Activated B cell treated with CpG ODN at 0.5 μM for 24 hours (primary cell): ENCODE results near the gene PRRC2B. TPM values are rescaled to one million over a fixed set of nuclear protein-coding genes. Genes with fewer than 3 reads are reported as not detected.

ENCODE experiments used
- ATAC-seq: fragments of 200-7000 bp; cut with Tn5 transposase; one replicate; pipeline ENCODE4 v1.10.0; 2021; ENCODE audit warnings: low read depth, mild to moderate bottlenecking, moderate library complexity
- CTCF ChIA-PET: fragments of 350-600 bp; sonication (Branson Sonifier 250); formaldehyde crosslinking; loops from one replicate; lab custom pipeline; 2021; ENCODE audit warnings: antibody characterized with exemption; lab: Charles Lee
- POLR2A ChIA-PET: fragments of 350-600 bp; sonication (Branson Sonifier 250); formaldehyde crosslinking; loops from one replicate; lab custom pipeline; 2021; ENCODE audit warnings: antibody characterized with exemption; lab: Charles Lee
- DNase-seq: peaks from one replicate; pipeline ENCODE4 v3.0.0; 2022
- H3K27ac Mint-ChIP-seq: one replicate; pipeline ENCODE4 v1.8.0; 2020; ENCODE audit warnings: mixed read lengths
- H3K27me3 Mint-ChIP-seq: one replicate; pipeline ENCODE4 v1.8.0; 2021; ENCODE audit warnings: mixed read lengths
- H3K36me3 Mint-ChIP-seq: one replicate; pipeline ENCODE4 v1.8.0; 2021; ENCODE audit warnings: low read depth, mixed read lengths
- H3K4me1 Mint-ChIP-seq: one replicate; pipeline ENCODE4 v1.8.0; 2021; ENCODE audit warnings: mixed read lengths
- H3K4me3 Mint-ChIP-seq: one replicate; pipeline ENCODE4 v1.8.0; 2020; ENCODE audit warnings: mild to moderate bottlenecking, mixed read lengths
- H3K9me3 Mint-ChIP-seq: one replicate; pipeline ENCODE4 v1.8.0; 2020; ENCODE audit warnings: mixed read lengths
- intact Hi-C: fragments of 100-400 bp; cut with micrococcal nuclease; formaldehyde crosslinking; loops from one replicate; pipeline ENCODE4 v1.15.1; 2024
- total RNA-seq: library from RNA; stranded (reverse); gene quantifications from 2 replicates; pipeline ENCODE4 v1.2.3, GENCODE V29; 2022
- TF ChIP-seq, protein P1 (sequence below): fragments of 200-600 bp; IDR thresholded peaks from one replicate; pipeline ENCODE4 v1.8.0; 2022; ENCODE audit warnings: antibody characterized with exemption, mild to moderate bottlenecking

PRRC2B gene
- total RNA-seq, 1 donor from 2014 or later, result 206 TPM

- ChIA-PET CTCF (no interaction called here), POLR2A (no interaction called here)
- Mint-ChIP-seq H3K27ac (no peak overlapping the region), H3K36me3 (peaks cover 100% of the 10 kb centered on the region), H3K4me1 (no peaks in the 10 kb centered on the region), H3K4me3 (no peak overlapping the region), H3K27me3 (no peaks in the 10 kb centered on the region), H3K9me3 (no peaks in the 10 kb centered on the region)
- DNase-seq (no peak), ATAC-seq (no peak)
- TF ChIP-seq, protein P1, sequence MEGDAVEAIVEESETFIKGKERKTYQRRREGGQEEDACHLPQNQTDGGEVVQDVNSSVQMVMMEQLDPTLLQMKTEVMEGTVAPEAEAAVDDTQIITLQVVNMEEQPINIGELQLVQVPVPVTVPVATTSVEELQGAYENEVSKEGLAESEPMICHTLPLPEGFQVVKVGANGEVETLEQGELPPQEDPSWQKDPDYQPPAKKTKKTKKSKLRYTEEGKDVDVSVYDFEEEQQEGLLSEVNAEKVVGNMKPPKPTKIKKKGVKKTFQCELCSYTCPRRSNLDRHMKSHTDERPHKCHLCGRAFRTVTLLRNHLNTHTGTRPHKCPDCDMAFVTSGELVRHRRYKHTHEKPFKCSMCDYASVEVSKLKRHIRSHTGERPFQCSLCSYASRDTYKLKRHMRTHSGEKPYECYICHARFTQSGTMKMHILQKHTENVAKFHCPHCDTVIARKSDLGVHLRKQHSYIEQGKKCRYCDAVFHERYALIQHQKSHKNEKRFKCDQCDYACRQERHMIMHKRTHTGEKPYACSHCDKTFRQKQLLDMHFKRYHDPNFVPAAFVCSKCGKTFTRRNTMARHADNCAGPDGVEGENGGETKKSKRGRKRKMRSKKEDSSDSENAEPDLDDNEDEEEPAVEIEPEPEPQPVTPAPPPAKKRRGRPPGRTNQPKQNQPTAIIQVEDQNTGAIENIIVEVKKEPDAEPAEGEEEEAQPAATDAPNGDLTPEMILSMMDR, result no peak
- intact Hi-C loops, result no loop called here
Measured at GRCh38 chr9:131487621-131488031, 93.7 kb downstream of the PRRC2B start.

DNA sequence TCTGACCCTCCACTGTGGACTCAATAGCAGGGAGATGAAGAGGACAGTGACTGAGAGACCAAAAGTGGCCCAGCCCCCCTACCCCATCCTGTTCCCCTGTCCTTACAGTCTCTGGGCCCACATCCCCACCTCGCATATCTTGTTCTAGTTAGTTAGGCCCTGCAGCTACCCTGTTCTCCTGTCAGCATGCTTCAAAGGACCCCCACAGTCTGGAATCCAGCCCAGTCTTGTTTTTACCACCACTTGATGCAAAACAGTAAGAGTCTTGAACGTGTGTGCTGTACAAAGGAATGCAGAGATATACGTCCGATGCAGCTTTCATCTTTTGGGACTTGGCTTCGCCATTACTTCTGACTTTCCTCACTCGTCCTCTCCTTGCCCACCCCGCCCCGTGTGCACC lies 96.6 kb downstream of the PRRC2B start:
- CTCF ChIA-PET, result no interaction called here
- H3K36me3 Mint-ChIP-seq, result peaks cover 98% of the 10 kb centered on the region

GRCh38 chr9:131491001-131491710 lies 97.3 kb downstream of the PRRC2B start:
- CTCF ChIA-PET, result no interaction called here
- Mint-ChIP-seq H3K4me1 (no peaks in the 10 kb centered on the region), H3K9me3 (no peaks in the 10 kb centered on the region), H3K27me3 (no peaks in the 10 kb centered on the region), H3K36me3 (peaks cover 98% of the 10 kb centered on the region), H3K4me3 (no peak overlapping the region), H3K27ac (no peak overlapping the region)
- TF ChIP-seq, protein P1, result no peak
- intact Hi-C loops, result no loop called here
- POLR2A ChIA-PET, result no interaction called here
- DNase-seq, result no peak
- ATAC-seq, result no peak

More for the DNA sequence above, 96.6 kb downstream of the PRRC2B start:
- Mint-ChIP-seq H3K9me3 (no peaks in the 10 kb centered on the region), H3K27me3 (no peaks in the 10 kb centered on the region), H3K4me3 (no peak overlapping the region), H3K4me1 (no peaks in the 10 kb centered on the region), H3K27ac (no peak overlapping the region)
- TF ChIP-seq, protein P1, result no peak
- POLR2A ChIA-PET, result no interaction called here
- ATAC-seq (no peak), DNase-seq (no peak)
- intact Hi-C loops, result no loop called here

GRCh38 chr9:131492070-131492469 lies 98.2 kb downstream of the PRRC2B start:
- no peak for DNase-seq
- H3K27me3 Mint-ChIP-seq, result no peaks in the 10 kb centered on the region
- H3K4me1 Mint-ChIP-seq, result no peaks in the 10 kb centered on the region
- ChIA-PET CTCF (no interaction called here), POLR2A (interaction anchor here (0.6 kb wide), 1 partner anchor 123 kb away, joined by 6 read pairs; no protein-coding TSS in a partner anchor)
- H3K36me3 Mint-ChIP-seq, result peaks cover 95% of the 10 kb centered on the region
- no peaks in the 10 kb centered on the region for H3K9me3 Mint-ChIP-seq
- H3K27ac Mint-ChIP-seq, result no peak overlapping the region
- intact Hi-C loops, result no loop called here
- TF ChIP-seq, protein P1, result no peak
- H3K4me3 Mint-ChIP-seq, result no peak overlapping the region
- ATAC-seq, result no peak

DNA sequence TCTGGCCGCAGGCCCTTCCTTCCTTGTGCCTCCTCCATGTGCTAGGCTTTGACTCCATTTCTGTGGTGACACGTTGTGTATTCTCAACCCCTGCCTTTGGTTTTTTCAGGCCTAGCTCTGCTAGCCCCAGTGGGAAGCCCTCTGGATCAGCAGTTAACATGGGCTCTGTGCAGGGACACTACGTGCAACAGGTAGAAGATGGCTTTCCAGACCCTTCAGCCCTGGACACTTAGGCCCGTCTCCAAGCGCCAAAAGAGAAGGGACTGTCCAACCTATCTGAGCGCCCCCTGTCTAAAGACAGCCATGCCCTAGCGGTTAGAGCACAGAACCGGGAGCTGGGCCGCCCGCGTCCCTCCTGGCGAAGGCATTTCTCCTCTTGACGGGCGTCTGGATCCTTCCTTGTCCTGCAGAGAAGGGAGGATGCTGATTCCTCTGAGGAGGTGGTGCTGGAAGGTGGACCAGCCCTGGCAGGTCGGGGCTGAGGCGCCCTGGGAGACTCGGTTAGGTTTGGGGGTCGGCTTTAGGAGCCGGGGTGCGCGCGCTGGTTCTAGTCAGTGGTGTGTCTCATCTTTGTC lies 100.5 kb downstream of the PRRC2B start:
- CTCF ChIA-PET, result no interaction called here
- no peak overlapping the region for H3K4me3 Mint-ChIP-seq
- peaks cover 91% of the 10 kb centered on the region for H3K36me3 Mint-ChIP-seq
- H3K9me3 Mint-ChIP-seq, result no peaks in the 10 kb centered on the region
- TF ChIP-seq, protein P1, result no peak
- POLR2A ChIA-PET, result interaction anchor here (0.6 kb wide), 1 partner anchor 37 kb away, joined by 3 read pairs; no protein-coding TSS in a partner anchor
- no peak overlapping the region for H3K27ac Mint-ChIP-seq
- intact Hi-C loops, result no loop called here
- no peaks in the 10 kb centered on the region for H3K27me3 Mint-ChIP-seq
- no peak for DNase-seq
- no peak for ATAC-seq
- no peaks in the 10 kb centered on the region for H3K4me1 Mint-ChIP-seq
